ENCODE data around the gene ENGASE.

The ENGASE gene

GRCh38 chr17:79045842-79046196 lies 28.8 kb upstream of the ENGASE start:
- Histone ChIP-seq H2AFZ (no peak overlapping the region), H3K9me3 (ENCODE audit: control insufficient read depth, low read length) (no peaks in the 10 kb centered on the region), H3K27ac (no peak overlapping the region), H3K4me1 (no peaks in the 10 kb centered on the region), H3K9ac (no peak overlapping the region), H3K4me2 (ENCODE audit: low read length) (no peak overlapping the region), H3K79me2 (no peaks in the 10 kb centered on the region), H3K36me3 (ENCODE audit: control insufficient read depth, insufficient read depth, low read length) (no peaks in the 10 kb centered on the region), H3K27me3 (ENCODE audit: control insufficient read depth, insufficient read depth, low read length) (no peaks in the 10 kb centered on the region), H3K4me3 (ENCODE audit: low read depth, low read length) (no peak overlapping the region)
- TF ChIP-seq, protein P1, sequence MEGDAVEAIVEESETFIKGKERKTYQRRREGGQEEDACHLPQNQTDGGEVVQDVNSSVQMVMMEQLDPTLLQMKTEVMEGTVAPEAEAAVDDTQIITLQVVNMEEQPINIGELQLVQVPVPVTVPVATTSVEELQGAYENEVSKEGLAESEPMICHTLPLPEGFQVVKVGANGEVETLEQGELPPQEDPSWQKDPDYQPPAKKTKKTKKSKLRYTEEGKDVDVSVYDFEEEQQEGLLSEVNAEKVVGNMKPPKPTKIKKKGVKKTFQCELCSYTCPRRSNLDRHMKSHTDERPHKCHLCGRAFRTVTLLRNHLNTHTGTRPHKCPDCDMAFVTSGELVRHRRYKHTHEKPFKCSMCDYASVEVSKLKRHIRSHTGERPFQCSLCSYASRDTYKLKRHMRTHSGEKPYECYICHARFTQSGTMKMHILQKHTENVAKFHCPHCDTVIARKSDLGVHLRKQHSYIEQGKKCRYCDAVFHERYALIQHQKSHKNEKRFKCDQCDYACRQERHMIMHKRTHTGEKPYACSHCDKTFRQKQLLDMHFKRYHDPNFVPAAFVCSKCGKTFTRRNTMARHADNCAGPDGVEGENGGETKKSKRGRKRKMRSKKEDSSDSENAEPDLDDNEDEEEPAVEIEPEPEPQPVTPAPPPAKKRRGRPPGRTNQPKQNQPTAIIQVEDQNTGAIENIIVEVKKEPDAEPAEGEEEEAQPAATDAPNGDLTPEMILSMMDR (IDR thresholded peaks at IDR 0.05): peak; percentile 98

DNA sequence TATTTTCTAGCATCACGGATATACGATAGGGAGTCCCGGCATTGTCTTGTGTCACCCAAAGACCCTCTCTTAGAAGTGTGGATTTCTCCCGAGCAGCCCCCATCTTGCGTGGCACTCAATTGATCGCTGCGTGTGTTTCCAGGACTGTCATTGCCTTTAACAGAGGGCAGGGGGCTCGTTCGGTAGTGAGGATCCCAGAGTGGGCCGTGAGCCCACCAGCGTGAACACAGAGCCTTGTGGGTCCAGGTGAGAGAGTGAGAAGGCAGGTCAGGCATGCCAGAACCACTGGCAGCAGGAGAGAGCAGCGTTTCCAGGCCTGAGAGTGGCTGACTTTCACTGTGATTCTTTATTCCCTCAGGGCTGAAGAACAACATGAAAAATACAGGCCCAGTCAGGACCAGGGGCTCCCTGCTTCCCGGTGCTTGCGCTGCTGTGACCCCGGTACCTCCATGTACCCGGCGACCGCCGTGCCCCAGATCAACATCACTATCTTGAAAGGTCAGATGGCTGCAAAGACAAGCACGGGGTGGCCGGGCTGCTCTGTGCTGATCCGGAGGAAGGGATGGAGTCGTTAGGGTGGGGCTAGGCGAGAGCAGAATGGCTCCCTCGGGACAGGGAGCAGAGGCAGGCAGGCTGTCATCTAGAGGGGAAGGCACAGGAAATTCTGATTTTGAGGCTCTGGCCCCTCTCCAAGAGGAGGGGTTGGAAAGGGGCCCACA lies 28.3 kb upstream of the ENGASE start:
- Histone ChIP-seq H3K27ac (no peak overlapping the region), H3K79me2 (no peaks in the 10 kb centered on the region), H3K27me3 (ENCODE audit: control insufficient read depth, insufficient read depth, low read length) (no peaks in the 10 kb centered on the region), H2AFZ (no peak overlapping the region), H3K9ac (no peak overlapping the region), H3K4me2 (ENCODE audit: low read length) (no peak overlapping the region), H3K36me3 (ENCODE audit: control insufficient read depth, insufficient read depth, low read length) (no peaks in the 10 kb centered on the region), H3K4me1 (no peaks in the 10 kb centered on the region), H3K9me3 (ENCODE audit: control insufficient read depth, low read length) (no peaks in the 10 kb centered on the region), H3K4me3 (ENCODE audit: low read depth, low read length) (no peak overlapping the region)
- TF ChIP-seq, protein P1 (IDR thresholded peaks at IDR 0.05): no peak

- TF ChIP-seq, protein P1 (IDR thresholded peaks at IDR 0.05): no peak
- no peaks in the 10 kb centered on the region for H3K4me1 ChIP-seq
- no peaks in the 10 kb centered on the region for H3K79me2 ChIP-seq
- H3K36me3 ChIP-seq (ENCODE audit: control insufficient read depth, insufficient read depth, low read length): no peaks in the 10 kb centered on the region
- H3K4me2 ChIP-seq (ENCODE audit: low read length): no peak overlapping the region
- no peaks in the 10 kb centered on the region for H3K9me3 ChIP-seq (ENCODE audit: control insufficient read depth, low read length)
- H2AFZ ChIP-seq: no peak overlapping the region
- no peak overlapping the region for H3K9ac ChIP-seq
- no peak overlapping the region for H3K4me3 ChIP-seq (ENCODE audit: low read depth, low read length)
- no peaks in the 10 kb centered on the region for H3K27me3 ChIP-seq (ENCODE audit: control insufficient read depth, insufficient read depth, low read length)
- no peak overlapping the region for H3K27ac ChIP-seq
Measured at GRCh38 chr17:79046916-79047280, 27.7 kb upstream of the ENGASE start.

- Histone ChIP-seq H3K4me1 (no peaks in the 10 kb centered on the region), H3K4me3 (ENCODE audit: low read depth, low read length) (no peak overlapping the region), H3K27ac (no peak overlapping the region), H3K9ac (no peak overlapping the region), H3K4me2 (ENCODE audit: low read length) (no peak overlapping the region), H2AFZ (no peak overlapping the region), H3K27me3 (ENCODE audit: control insufficient read depth, insufficient read depth, low read length) (no peaks in the 10 kb centered on the region), H3K9me3 (ENCODE audit: control insufficient read depth, low read length) (no peaks in the 10 kb centered on the region), H3K36me3 (ENCODE audit: control insufficient read depth, insufficient read depth, low read length) (no peaks in the 10 kb centered on the region), H3K79me2 (no peaks in the 10 kb centered on the region)
- TF ChIP-seq, protein P1 (IDR thresholded peaks at IDR 0.05): no peak
Measured at GRCh38 chr17:79047291-79047920, 27.2 kb upstream of the ENGASE start.
